A673 (cell line): ENCODE results near the gene KCNIP4. TPM values are rescaled to one million over a fixed set of nuclear protein-coding genes. Genes with fewer than 3 reads are reported as not detected.

ENCODE experiments used
- BruUV-seq: library from RNA; stranded (reverse); fragments of 400-500 nt; replicated peaks from 2 replicates; lab custom pipeline; 2021; lab: Mats Ljungman, UMichigan
- CTCF ChIA-PET: fragments of 300-600 bp; sonication (Branson Sonifier 250); formaldehyde crosslinking; loops from one replicate; lab custom pipeline; 2022; ENCODE audit warnings: antibody characterized with exemption; lab: Charles Lee
- POLR2A ChIA-PET: fragments of 300-600 bp; sonication (Branson Sonifier 250); formaldehyde crosslinking; loops from one replicate; lab custom pipeline; 2022; ENCODE audit warnings: antibody characterized with exemption; ENCODE audit not compliant: low non-redundant PET; lab: Charles Lee
- DNase-seq: peaks from one replicate; pipeline ENCODE4 v3.0.0-alpha.2; 2015; ENCODE audit warnings: low spot score
- H3K27ac ChIP-seq: fragments of 200-600 bp; sonication (generic); 2 replicates; pipeline ENCODE4 v1.5.1; 2016; ENCODE audit warnings: mixed run types, low read depth, mild to moderate bottlenecking, mixed read lengths, antibody characterized with exemption, low read length; ENCODE audit not compliant: poor library complexity, severe bottlenecking
- H3K27me3 ChIP-seq: fragments of 200-600 bp; sonication (generic); replicated peaks from 2 replicates; pipeline ENCODE4 v1.6.1; 2017; ENCODE audit warnings: mixed run types, low read depth, mild to moderate bottlenecking, mixed read lengths, antibody characterized with exemption, low read length; ENCODE audit not compliant: insufficient read depth, poor library complexity
- H3K36me3 ChIP-seq: fragments of 200-600 bp; sonication (generic); 2 replicates; pipeline ENCODE4 v1.6.1; 2016; ENCODE audit warnings: mixed run types, mild to moderate bottlenecking, mixed read lengths, antibody characterized with exemption, low read length; ENCODE audit not compliant: insufficient read depth, poor library complexity, severe bottlenecking
- H3K4me1 ChIP-seq: fragments of 200-600 bp; sonication (generic); 2 replicates; pipeline ENCODE4 v1.6.1; 2017; ENCODE audit warnings: mixed run types, mild to moderate bottlenecking, mixed read lengths, antibody characterized with exemption, low read length; ENCODE audit not compliant: insufficient read depth, poor library complexity, severe bottlenecking
- H3K4me3 ChIP-seq: fragments of 200-600 bp; sonication (generic); 2 replicates; pipeline ENCODE4 v1.5.1; 2016; ENCODE audit warnings: low read depth, mixed run types, mild to moderate bottlenecking, mixed read lengths, low read length; ENCODE audit not compliant: poor library complexity, severe bottlenecking
- H3K9me3 ChIP-seq: fragments of 200-600 bp; sonication (generic); 2 replicates; pipeline ENCODE4 v1.6.1; 2016; ENCODE audit warnings: mixed run types, low read depth, mild to moderate bottlenecking, mixed read lengths, antibody characterized with exemption, low read length; ENCODE audit not compliant: poor library complexity, severe bottlenecking
- EZH2 ChIP-seq: fragments of 200-600 bp; sonication (generic); IDR thresholded peaks from 2 replicates; pipeline ENCODE4 v1.6.1; 2017; ENCODE audit warnings: borderline replicate concordance, low read depth, mild to moderate bottlenecking, mixed read lengths, antibody characterized with exemption, low read length; ENCODE audit not compliant: poor library complexity, severe bottlenecking
- intact Hi-C: fragments of 100-400 bp; cut with micrococcal nuclease; formaldehyde crosslinking; loops from one replicate; pipeline ENCODE4 v1.10.0; 2022; ENCODE audit not compliant: unreplicated experiment
- total RNA-seq: library from RNA; stranded (reverse); gene quantifications from 2 replicates; pipeline ENCODE4 v1.2.3, GENCODE V29; 2021
- TF ChIP-seq, protein P1 (sequence below): fragments of 300-800, 200-600 bp; sonication (generic); conservative IDR thresholded peaks from 2 replicates; pipeline ENCODE4 v1.5.1; 2017; ENCODE audit warnings: low read depth, mild to moderate bottlenecking, antibody characterized with exemption, low read length, moderate library complexity, mixed read lengths

The KCNIP4 gene
- total RNA-seq, 1 experiment from 2014 or later = not detected

DNA sequence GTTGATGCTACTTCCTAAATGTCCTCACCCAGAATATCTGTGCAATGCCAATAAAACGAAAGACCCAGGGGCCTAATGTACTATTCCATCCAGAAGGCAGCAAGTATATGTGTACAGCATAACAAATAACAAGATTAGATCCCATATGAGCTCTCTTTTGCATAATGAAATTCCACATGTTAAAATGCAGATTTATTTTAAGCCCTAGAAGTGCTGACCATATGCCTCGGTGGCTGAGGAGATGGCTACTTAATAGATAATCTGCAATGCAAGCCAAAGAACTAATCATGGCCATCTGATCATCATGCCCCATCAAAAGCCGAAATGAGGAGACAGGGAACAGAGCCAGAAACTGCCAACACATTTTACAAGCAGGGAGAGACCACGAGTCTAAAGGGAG is 293.5 kb downstream of the KCNIP4 start:
- no peaks in the 10 kb centered on the region for H3K27me3 ChIP-seq
- BruUV-seq = no TSS peak
- H3K27ac ChIP-seq = no peak overlapping the region
- H3K9me3 ChIP-seq = no peaks in the 10 kb centered on the region
- CTCF ChIA-PET = no interaction called here
- no peaks in the 10 kb centered on the region for H3K4me1 ChIP-seq
- H3K4me3 ChIP-seq = no peak overlapping the region
- POLR2A ChIA-PET = no interaction called here
- no peak for DNase-seq
- intact Hi-C loops = no loop called here
- TF ChIP-seq, protein P1, sequence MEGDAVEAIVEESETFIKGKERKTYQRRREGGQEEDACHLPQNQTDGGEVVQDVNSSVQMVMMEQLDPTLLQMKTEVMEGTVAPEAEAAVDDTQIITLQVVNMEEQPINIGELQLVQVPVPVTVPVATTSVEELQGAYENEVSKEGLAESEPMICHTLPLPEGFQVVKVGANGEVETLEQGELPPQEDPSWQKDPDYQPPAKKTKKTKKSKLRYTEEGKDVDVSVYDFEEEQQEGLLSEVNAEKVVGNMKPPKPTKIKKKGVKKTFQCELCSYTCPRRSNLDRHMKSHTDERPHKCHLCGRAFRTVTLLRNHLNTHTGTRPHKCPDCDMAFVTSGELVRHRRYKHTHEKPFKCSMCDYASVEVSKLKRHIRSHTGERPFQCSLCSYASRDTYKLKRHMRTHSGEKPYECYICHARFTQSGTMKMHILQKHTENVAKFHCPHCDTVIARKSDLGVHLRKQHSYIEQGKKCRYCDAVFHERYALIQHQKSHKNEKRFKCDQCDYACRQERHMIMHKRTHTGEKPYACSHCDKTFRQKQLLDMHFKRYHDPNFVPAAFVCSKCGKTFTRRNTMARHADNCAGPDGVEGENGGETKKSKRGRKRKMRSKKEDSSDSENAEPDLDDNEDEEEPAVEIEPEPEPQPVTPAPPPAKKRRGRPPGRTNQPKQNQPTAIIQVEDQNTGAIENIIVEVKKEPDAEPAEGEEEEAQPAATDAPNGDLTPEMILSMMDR = no peak
- TF ChIP-seq EZH2 = no peak
- no peaks in the 10 kb centered on the region for H3K36me3 ChIP-seq

DNA sequence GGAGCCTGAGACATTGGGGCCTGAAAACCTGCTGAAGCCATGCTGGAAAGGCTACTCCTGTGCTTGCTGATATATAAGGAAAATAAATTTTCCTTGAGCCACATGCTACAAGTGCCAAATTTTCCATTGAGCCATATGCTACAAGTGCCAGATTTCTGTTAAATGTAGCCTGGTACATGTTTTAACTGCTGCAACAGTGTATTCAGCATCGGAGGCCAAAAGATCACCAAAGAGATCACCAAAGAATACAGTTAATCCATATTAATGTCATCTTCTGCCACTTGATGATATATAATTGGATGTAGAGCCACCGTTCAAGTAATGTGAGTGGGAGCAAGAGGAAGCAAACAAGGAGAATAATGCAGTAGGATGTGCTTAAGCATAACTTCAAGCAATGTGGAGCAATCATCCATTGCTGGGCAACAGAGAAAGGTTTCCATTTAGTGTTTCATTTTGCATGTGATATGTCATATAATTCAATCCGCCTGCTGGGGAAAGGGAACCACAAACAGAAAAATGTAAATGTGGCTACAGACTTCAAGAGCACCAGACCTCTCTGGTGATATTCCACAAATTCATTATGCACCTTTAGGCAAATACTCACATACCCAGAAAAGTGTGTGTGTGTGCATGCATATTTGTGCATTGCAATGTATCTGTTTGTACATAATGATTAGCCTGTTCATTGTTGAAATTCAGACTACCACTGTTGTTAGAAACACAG is 295.9 kb downstream of the KCNIP4 start:
- intact Hi-C loops = no loop called here
- BruUV-seq = no TSS peak
- TF ChIP-seq, protein P1 = no peak
- TF ChIP-seq EZH2 = no peak

DNA sequence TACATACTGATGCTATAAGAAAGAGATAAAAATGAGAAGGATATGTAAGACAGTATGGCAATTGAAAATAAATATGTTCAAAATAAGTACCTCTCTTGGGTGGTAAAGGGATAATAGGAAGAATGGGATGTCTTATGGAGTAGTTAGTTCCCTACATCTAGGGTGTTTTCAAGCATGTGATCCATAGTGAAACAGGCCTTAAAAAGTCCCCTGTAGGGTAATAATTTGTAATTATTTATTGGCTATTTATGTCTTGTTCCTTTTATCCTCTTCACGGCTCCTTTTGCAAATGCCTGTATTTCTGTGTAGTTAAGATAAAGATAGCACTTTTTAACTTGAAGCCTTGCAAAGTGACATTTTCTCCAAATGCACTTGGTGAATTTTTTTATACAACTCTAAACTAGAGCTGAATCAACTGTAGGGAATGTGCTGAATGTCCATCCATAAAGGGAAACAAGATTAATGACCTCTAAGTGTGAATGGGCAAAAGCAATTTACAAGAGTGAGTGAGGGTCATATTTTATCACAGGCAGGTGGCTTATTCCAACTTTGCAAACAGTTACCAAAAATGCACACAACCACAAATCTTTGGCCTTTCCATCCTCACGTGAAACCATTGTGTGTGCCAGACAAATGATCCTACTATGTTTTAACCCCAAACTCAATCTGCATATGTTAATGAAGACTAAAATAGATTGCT is 299.0 kb downstream of the KCNIP4 start:
- ChIA-PET POLR2A (no interaction called here), CTCF (no interaction called here)
- Histone ChIP-seq H3K27ac (no peak overlapping the region), H3K36me3 (no peaks in the 10 kb centered on the region), H3K4me3 (no peak overlapping the region), H3K4me1 (no peaks in the 10 kb centered on the region), H3K27me3 (no peaks in the 10 kb centered on the region), H3K9me3 (no peaks in the 10 kb centered on the region)
- TF ChIP-seq EZH2 = no peak
- TF ChIP-seq, protein P1 = no peak
- DNase-seq = no peak
- intact Hi-C loops = no loop called here
- BruUV-seq = no TSS peak

More for the DNA sequence above, 295.9 kb downstream of the KCNIP4 start:
- ChIA-PET CTCF (no interaction called here), POLR2A (no interaction called here)
- no peak overlapping the region for H3K4me3 ChIP-seq
- no peak overlapping the region for H3K27ac ChIP-seq
- H3K4me1 ChIP-seq = no peaks in the 10 kb centered on the region
- H3K36me3 ChIP-seq = no peaks in the 10 kb centered on the region
- no peak for DNase-seq
- no peaks in the 10 kb centered on the region for H3K9me3 ChIP-seq
- H3K27me3 ChIP-seq = no peaks in the 10 kb centered on the region
